K562 (cell line): ENCODE results near the gene XRCC3. TPM values are rescaled to one million over a fixed set of nuclear protein-coding genes. Genes with fewer than 3 reads are reported as not detected.
A peak's percentile ranks its signal among the peaks of the same experiment; 100 is the strongest.

ENCODE experiments used
- ATAC-seq: fragments of 200-7000 bp; cut with Tn5 transposase; 3 replicates; pipeline ENCODE4 v1.9.1; 2020; ENCODE audit warnings: moderate library complexity
- Bru-seq: library from RNA; stranded (reverse); fragments of 400-500 nt; gene quantifications from one replicate; lab custom pipeline; 2021; lab: Mats Ljungman, UMichigan
- BruChase-seq, 2 experiments: library from RNA; stranded (reverse); fragments of 400-500 nt; gene quantifications; one replicate each; lab custom pipeline; 2021; lab: Mats Ljungman, UMichigan
- BruUV-seq: library from RNA; stranded (reverse); fragments of 400-500 nt; replicated peaks from 2 replicates; lab custom pipeline; 2021; lab: Mats Ljungman, UMichigan
- CTCF ChIA-PET: fragments of 300-600 bp; formaldehyde crosslinking; extraction: SDS; loops from one replicate; lab custom pipeline; 2021; ENCODE audit warnings: low intra/inter-chr PET ratio; lab: Yijun Ruan, JAX
- POLR2A ChIA-PET: fragments of 300-600, 350-650 bp; sonication (Branson Sonifier 250); formaldehyde crosslinking; extraction: SDS; loops from one replicate; lab custom pipeline; 2021; ENCODE audit warnings: antibody characterized with exemption, inconsistent platforms; lab: Yijun Ruan, JAX
- DNase-seq, 4 experiments: peaks; one replicate each; pipeline versions ENCODE4 v3.0.0 to v3.0.0-alpha.2; 2011 to 2018; ENCODE audit warnings: low spot score in 3 of 4, mixed read lengths in 3 of 4; ENCODE audit errors: extremely low read depth in 1 of 4
- FAIRE-seq: peaks from 2 replicates; lab custom pipeline; 2011; peaks lifted over from hg19 to GRCh38; lab: Jason Lieb, UNC
- H2AFZ ChIP-seq: 2 replicates; pipeline ENCODE4 v1.6.0; 2011; ENCODE audit warnings: low read depth, low read length, control low read depth, inconsistent platforms
- H3K27ac ChIP-seq: fragments of 200-600 bp; 3 replicates; pipeline ENCODE4 v1.8.0; 2011; ENCODE audit warnings: low read depth, mild to moderate bottlenecking, control low read depth, inconsistent platforms, low read length, moderate library complexity, mixed read lengths; ENCODE audit errors: extremely low read depth
- H3K27me3 ChIP-seq, 2 experiments: fragments of 300-600 bp in 1 of 2; 2 replicates in 1 of 2; 3 replicates in 1 of 2; pipeline versions ENCODE4 v1.6.0 to v1.8.0; 2011; ENCODE audit warnings: inconsistent platforms in 2 of 2, low read length in 2 of 2, mild to moderate bottlenecking in 1 of 2, mixed read lengths in 1 of 2, moderate library complexity in 1 of 2; ENCODE audit not compliant: control insufficient read depth in 2 of 2, insufficient read depth in 2 of 2
- H3K36me3 ChIP-seq: fragments of 300-600 bp; 3 replicates; pipeline ENCODE4 v1.8.0; 2011; ENCODE audit warnings: mild to moderate bottlenecking, low read length, inconsistent platforms; ENCODE audit not compliant: control insufficient read depth, insufficient read depth
- H3K4me1 ChIP-seq, 2 experiments: fragments of 200-600 bp in 1 of 2; replicated peaks in 1 of 2; 2 replicates in 1 of 2; 3 replicates in 1 of 2; pipeline versions ENCODE4 v1.5.1 to v1.8.0; 2011; ENCODE audit warnings: inconsistent platforms in 2 of 2, low read length in 2 of 2, mild to moderate bottlenecking in 1 of 2, mixed read lengths in 1 of 2, moderate library complexity in 1 of 2; ENCODE audit not compliant: control insufficient read depth in 2 of 2, insufficient read depth in 2 of 2
- H3K4me2 ChIP-seq: 2 replicates; pipeline ENCODE4 v1.6.1; 2011; ENCODE audit warnings: low read length, control low read depth, inconsistent platforms, mixed read lengths; ENCODE audit not compliant: insufficient read depth
- H3K4me3 ChIP-seq: fragments of 200-600 bp; sonication (generic), shearing (Covaris generic); 2 replicates; pipeline ENCODE4 v1.5.1; 2016; ENCODE audit warnings: control low read depth, inconsistent platforms
- H3K79me2 ChIP-seq: fragments of 200-600 bp; 3 replicates; pipeline ENCODE4 v1.8.0; 2011; ENCODE audit warnings: low read length, inconsistent platforms; ENCODE audit not compliant: control insufficient read depth, insufficient read depth
- H3K9ac ChIP-seq, 2 experiments: 2 replicates each; pipeline versions ENCODE4 v1.6.0 to v1.6.1; 2011; ENCODE audit warnings: low read depth in 2 of 2, low read length in 2 of 2, control low read depth in 1 of 2, inconsistent platforms in 1 of 2, mild to moderate bottlenecking in 1 of 2, mixed read lengths in 1 of 2; ENCODE audit not compliant: insufficient read depth in 1 of 2
- H3K9me1 ChIP-seq: one replicate; pipeline ENCODE4 v1.6.0; 2011; ENCODE audit warnings: inconsistent platforms, mild to moderate bottlenecking, low read length, moderate library complexity; ENCODE audit not compliant: control insufficient read depth, insufficient read depth
- H3K9me3 ChIP-seq: replicated peaks from 2 replicates; pipeline ENCODE4 v1.5.1; 2011; ENCODE audit warnings: low read depth, low read length, inconsistent platforms; ENCODE audit not compliant: control insufficient read depth, insufficient read depth
- H4K20me1 ChIP-seq: replicated peaks from 2 replicates; pipeline ENCODE4 v1.6.1; 2011; ENCODE audit warnings: low read length, inconsistent platforms, mixed read lengths; ENCODE audit not compliant: control insufficient read depth, insufficient read depth
- FOXJ2 ChIP-seq: fragments of 200-800 bp; sonication (Bioruptor generic); IDR thresholded peaks from 2 replicates; pipeline ENCODE4 v1.6.1; 2016; ENCODE audit warnings: missing genetic modification characterization, missing compliant biosample characterization
- LEF1 ChIP-seq: fragments of 450-650 bp; IDR thresholded peaks from 2 replicates; pipeline ENCODE4 v1.6.1; 2016; ENCODE audit warnings: mild to moderate bottlenecking
- MYNN ChIP-seq, 2 experiments: sonication (generic); formaldehyde crosslinking in 1 of 2; IDR thresholded peaks; 2 replicates each; pipeline versions ENCODE4 v1.5.0 to v1.6.1; 2016 to 2020; ENCODE audit warnings: antibody characterized with exemption in 1 of 2, missing genetic modification reagents in 1 of 2
- NONO ChIP-seq, 2 experiments: fragments of 200-400 bp in 1 of 2; fragments of 450-650 bp in 1 of 2; formaldehyde crosslinking in 1 of 2; IDR thresholded peaks; 2 replicates each; pipeline ENCODE4 v1.6.1; 2017; ENCODE audit warnings: low read depth in 2 of 2, mild to moderate bottlenecking in 2 of 2, moderate library complexity in 2 of 2, low read length in 1 of 2
- RBM25 ChIP-seq: fragments of 200-400 bp; formaldehyde crosslinking; IDR thresholded peaks from 2 replicates; pipeline ENCODE4 v1.6.1; 2018; ENCODE audit warnings: low read length, low read depth, moderate library complexity; ENCODE audit not compliant: severe bottlenecking
- ZC3H11A ChIP-seq: IDR thresholded peaks from 2 replicates; pipeline ENCODE4 v1.6.1; 2012; ENCODE audit warnings: low read depth, low read length, improper control_type of control experiment
- ZNF561 ChIP-seq: fragments of 450-650 bp; formaldehyde crosslinking; conservative IDR thresholded peaks from 2 replicates; pipeline ENCODE4 v1.4.0; 2020; ENCODE audit warnings: mild to moderate bottlenecking, moderate library complexity
- ZZZ3 ChIP-seq: fragments of 450-650 bp; IDR thresholded peaks from 2 replicates; pipeline ENCODE4 v1.6.1; 2016; ENCODE audit warnings: antibody characterized with exemption, mild to moderate bottlenecking, moderate library complexity
- WGBS: fragments of 100-300 bp; shearing (Covaris generic); methylation state at CpG from one replicate; pipeline ENCODE4 v1.1.6; 2016; ENCODE audit warnings: low coverage, mixed read lengths; ENCODE audit not compliant: insufficient coverage; ENCODE audit errors: missing lambda C conversion rate; 5-methylcytosine and 5-hydroxymethylcytosine counted together
- in situ Hi-C: fragments of 300-500 bp; cut with MboI; formaldehyde crosslinking; loops from 4 replicates; pipeline ENCODE4 v1.15.0; 2018; ENCODE audit warnings: inconsistent platforms, mixed read lengths
- intact Hi-C: fragments of 100-400 bp; cut with micrococcal nuclease; formaldehyde crosslinking; loops from 2 replicates; pipeline ENCODE4 v1.14.2; 2022
- long read RNA-seq, 3 experiments: library from polyadenylated mRNA in 2 of 3; library from RNA in 1 of 3; unstranded in 2 of 3; stranded (forward) in 1 of 3; transcript quantifications; one replicate each; pipeline ENCODE4 v2.0.0, GENCODE V29; 2019 to 2022
- polyA minus RNA-seq, 3 experiments: library from RNA; depleted of rRNA, polyadenylated mRNA; stranded (reverse); fragments of >200 nt; gene quantifications; 2 replicates each; pipeline ENCODE4 v1.2.3, GENCODE V29; 2011
- polyA plus RNA-seq, 8 experiments: library from polyadenylated mRNA; depleted of rRNA in 4 of 8; stranded (reverse) in 5 of 8; unstranded in 3 of 8; fragments of >200 nt; fragmentation: Nextera tagmentation in 2 of 8; fragmentation: Illumina TruSeq in 1 of 8; extraction: Ambion mirVana in 2 of 8; extraction: Trizol in 1 of 8; gene quantifications; 2 replicates each; pipeline versions ENCODE4 v1.2.1 to v1.2.3, GENCODE V29; 2011 to 2014; ENCODE audit warnings: inconsistent platforms in 1 of 8, missing spikeins in 1 of 8
- total RNA-seq, 7 experiments: library from RNA; depleted of rRNA in 6 of 7; stranded (reverse); fragments of >200 nt in 6 of 7; fragmentation: Illumina TruSeq in 2 of 7; extraction: Trizol in 2 of 7; gene quantifications; 2 replicates each; pipeline versions ENCODE4 v1.2.1 to v1.2.3, GENCODE V29; 2011 to 2021; ENCODE audit warnings: low replicate concordance in 1 of 7
- TF ChIP-seq, protein P1 (sequence below): sonication (generic); formaldehyde crosslinking; IDR thresholded peaks from 2 replicates; pipeline ENCODE4 v1.4.0; 2020; ENCODE audit warnings: mild to moderate bottlenecking, missing genetic modification reagents
- TF ChIP-seq, protein P2 (sequence below): fragments of 450-650 bp; IDR thresholded peaks from 2 replicates; pipeline ENCODE4 v1.6.1; 2016; ENCODE audit warnings: borderline replicate concordance

XRCC3 gene
- total RNA-seq (2011; cell fraction: chromatin; rRNA removed; ENCODE audit: low replicate concordance), result 101 and 113 TPM in 2 replicates
- total RNA-seq (2011; cell fraction: nucleolus; rRNA removed), result 61.2 and 62.1 TPM in 2 replicates
- total RNA-seq (2011; cell fraction: nucleoplasm; rRNA removed), result 38.5 and 51.0 TPM in 2 replicates
- total RNA-seq (2014; rRNA removed) (46.1 and 54.1 TPM in 2 replicates), total RNA-seq (2014; rRNA removed; fragmentation: Illumina TruSeq; extraction: Trizol) (30.2 TPM in 2 replicates), total RNA-seq (2015; rRNA removed; fragmentation: Illumina TruSeq; extraction: Trizol) (25.7 and 30.3 TPM in 2 replicates), total RNA-seq (2021) (38.2 and 41.3 TPM in 2 replicates), polyA plus RNA-seq (2011; rRNA removed) (19.0 and 24.3 TPM in 2 replicates), polyA plus RNA-seq (2014; fragmentation: Illumina TruSeq; extraction: Trizol) (44.5 and 59.3 TPM in 2 replicates), polyA plus RNA-seq (2014; fragmentation: Nextera tagmentation; extraction: Ambion mirVana) (under 1 TPM; 0.34 to 0.38 TPM), polyA plus RNA-seq (2014; rRNA removed) (39.9 and 44.1 TPM in 2 replicates), polyA minus RNA-seq (2011; rRNA and poly(A)+ RNA removed) (15.4 and 24.3 TPM in 2 replicates), Bru-seq, nascent RNA (percentile 70 among the genes with signal in this experiment), BruChase-seq, experiment 1, labeled RNA remaining after a 2-hour chase (percentile 61 among the genes with signal in this experiment), BruChase-seq, experiment 2, labeled RNA remaining after a 6-hour chase (percentile 64 among the genes with signal in this experiment)
- polyA plus RNA-seq (2011; cell fraction: cytosol; rRNA removed), result 25.1 and 35.1 TPM in 2 replicates
- 39.2 and 66.6 TPM in 2 replicates for polyA plus RNA-seq (2011; cell fraction: nucleus; rRNA removed)
- 27.2 and 37.1 TPM in 2 replicates for polyA plus RNA-seq (2012)
- 17.7 and 17.8 TPM in 2 replicates for polyA minus RNA-seq (2011; cell fraction: cytosol; rRNA and poly(A)+ RNA removed)
- 19.2 and 19.5 TPM in 2 replicates for polyA minus RNA-seq (2011; cell fraction: nucleus; rRNA and poly(A)+ RNA removed)
- long read RNA-seq, experiment 1, transcript XRCC3-211 (10 exons, 2,584 nt), result minor isoform, 14 of 138 reads
- long read RNA-seq, experiment 1, transcript XRCC3-201 (9 exons, 2,563 nt), result major isoform, 15 of 138 reads
- long read RNA-seq, experiment 1, partial matches to known transcripts, result 26 of 138 reads
- long read RNA-seq, experiment 1, other reads (novel, unspliced or antisense), result 74 of 138 reads
- long read RNA-seq, experiment 2, partial matches to known transcripts, result 14 of 37 reads
- long read RNA-seq, experiment 2, other reads (novel, unspliced or antisense), result 16 of 37 reads
- long read RNA-seq, experiment 3, partial matches to known transcripts, result 2 of 11 reads
- long read RNA-seq, experiment 3, other reads (novel, unspliced or antisense), result 8 of 11 reads

GRCh38 chr14:103715052-103716000, at the start of gene XRCC3, which contains the start of gene ZFYVE21:
Gene XRCC3 (minus strand): TSS chr14:103715451. CDS start chr14:103711087, 4,364 bp downstream.
Gene ZFYVE21 (plus strand): TSS chr14:103715810. CDS start chr14:103715842, 32 bp downstream.
- ATAC-seq (peak; percentile 96), FAIRE-seq (peak; percentile 99), DNase-seq (peak; percentile 95 to 99 (median 96))
- peak within 1 kb of the TSS; percentile 68 for H3K4me3 ChIP-seq
- in situ Hi-C loops (no loop called here), intact Hi-C loops (no loop called here)
- H4K20me1 ChIP-seq, result 0 out of 2 replicates have a peak, but pooled peaks cover 5% of the 10 kb centered on the region
- H3K4me2 ChIP-seq, result peak within 1 kb of the TSS; percentile 73
- H3K9ac ChIP-seq, result peak within 1 kb of the TSS; percentile 78 to 97
- WGBS, result 1% methylated on average over 36 of the region's 121 CpGs
- H3K4me1 ChIP-seq, result peaks cover 29 to 63% of the 10 kb centered on the region in 2 experiments; a peak in 4 of 5 replicates
- H3K9me1 ChIP-seq, result no peaks in the 10 kb centered on the region
- peak within 1 kb of the TSS; percentile 87 for H3K27ac ChIP-seq
- ChIA-PET CTCF (no interaction called here), POLR2A (interaction anchor here (0.7 to 1.7 kb wide), 6 partner anchors 9 to 47 kb away, joined by 3 to 9 read pairs (median 4); no protein-coding TSS in a partner anchor)
- no peaks in the 10 kb centered on the region for H3K9me3 ChIP-seq
- H3K27me3 ChIP-seq, result no peaks in the 10 kb centered on the region
- no TSS peak for BruUV-seq
- peaks cover 76% of the 10 kb centered on the region for H3K79me2 ChIP-seq
- H3K36me3 ChIP-seq, result peaks cover 50% of the 10 kb centered on the region; the same call in 2 of the 3 replicates
- H2AFZ ChIP-seq, result peak within 1 kb of the TSS; percentile 51; the same call in 1 of the 2 replicates
- TF ChIP-seq FOXJ2 (tag), result no peak
- TF ChIP-seq, protein P1, sequence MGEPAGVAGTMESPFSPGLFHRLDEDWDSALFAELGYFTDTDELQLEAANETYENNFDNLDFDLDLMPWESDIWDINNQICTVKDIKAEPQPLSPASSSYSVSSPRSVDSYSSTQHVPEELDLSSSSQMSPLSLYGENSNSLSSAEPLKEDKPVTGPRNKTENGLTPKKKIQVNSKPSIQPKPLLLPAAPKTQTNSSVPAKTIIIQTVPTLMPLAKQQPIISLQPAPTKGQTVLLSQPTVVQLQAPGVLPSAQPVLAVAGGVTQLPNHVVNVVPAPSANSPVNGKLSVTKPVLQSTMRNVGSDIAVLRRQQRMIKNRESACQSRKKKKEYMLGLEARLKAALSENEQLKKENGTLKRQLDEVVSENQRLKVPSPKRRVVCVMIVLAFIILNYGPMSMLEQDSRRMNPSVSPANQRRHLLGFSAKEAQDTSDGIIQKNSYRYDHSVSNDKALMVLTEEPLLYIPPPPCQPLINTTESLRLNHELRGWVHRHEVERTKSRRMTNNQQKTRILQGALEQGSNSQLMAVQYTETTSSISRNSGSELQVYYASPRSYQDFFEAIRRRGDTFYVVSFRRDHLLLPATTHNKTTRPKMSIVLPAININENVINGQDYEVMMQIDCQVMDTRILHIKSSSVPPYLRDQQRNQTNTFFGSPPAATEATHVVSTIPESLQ, result no peak
- TF ChIP-seq MYNN (IDR thresholded peaks at IDR 0.05), result no peak
- no peak for TF ChIP-seq MYNN (CRISPR knock-in tag; IDR thresholded peaks at IDR 0.05)
- TF ChIP-seq ZZZ3, result no peak
- peak in 1 of 2 experiments; percentile 44; a peak in 1 of 4 replicates for TF ChIP-seq NONO (IDR thresholded peaks at IDR 0.05; ENCODE audit: low read depth in 2 of 2, low read length in 1 of 2)
- TF ChIP-seq LEF1, result no peak
- no peak for TF ChIP-seq ZNF561
- TF ChIP-seq ZC3H11A, result no peak
- TF ChIP-seq, protein P2, sequence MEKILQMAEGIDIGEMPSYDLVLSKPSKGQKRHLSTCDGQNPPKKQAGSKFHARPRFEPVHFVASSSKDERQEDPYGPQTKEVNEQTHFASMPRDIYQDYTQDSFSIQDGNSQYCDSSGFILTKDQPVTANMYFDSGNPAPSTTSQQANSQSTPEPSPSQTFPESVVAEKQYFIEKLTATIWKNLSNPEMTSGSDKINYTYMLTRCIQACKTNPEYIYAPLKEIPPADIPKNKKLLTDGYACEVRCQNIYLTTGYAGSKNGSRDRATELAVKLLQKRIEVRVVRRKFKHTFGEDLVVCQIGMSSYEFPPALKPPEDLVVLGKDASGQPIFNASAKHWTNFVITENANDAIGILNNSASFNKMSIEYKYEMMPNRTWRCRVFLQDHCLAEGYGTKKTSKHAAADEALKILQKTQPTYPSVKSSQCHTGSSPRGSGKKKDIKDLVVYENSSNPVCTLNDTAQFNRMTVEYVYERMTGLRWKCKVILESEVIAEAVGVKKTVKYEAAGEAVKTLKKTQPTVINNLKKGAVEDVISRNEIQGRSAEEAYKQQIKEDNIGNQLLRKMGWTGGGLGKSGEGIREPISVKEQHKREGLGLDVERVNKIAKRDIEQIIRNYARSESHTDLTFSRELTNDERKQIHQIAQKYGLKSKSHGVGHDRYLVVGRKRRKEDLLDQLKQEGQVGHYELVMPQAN, result no peak
- TF ChIP-seq RBM25, result peak; percentile 99
